Left lung (tissue), 10 donors: Measurements from ENCODE around the gene PTGIS. TPM values are rescaled to one million over a fixed set of nuclear protein-coding genes. Genes with fewer than 3 reads are reported as not detected.

Source experiments
- ATAC-seq: fragments of 200-7000 bp; cut with Tn5 transposase; one replicate; pipeline ENCODE4 v1.9.1; 2020; ENCODE audit warnings: moderate library complexity
- DNase-seq, 4 donors: peaks; one replicate each; pipeline ENCODE4 v3.0.0-alpha.2; 2013 to 2020
- H3K27ac ChIP-seq, 2 donors: fragments of 200-600 bp; sonication (generic) in 1 of 2; one replicate each; pipeline versions ENCODE4 v1.5.0 to v1.8.0; 2020 to 2021
- H3K27me3 ChIP-seq, 2 donors: fragments of 200-600 bp; sonication (generic) in 1 of 2; one replicate each; pipeline versions ENCODE4 v1.5.0 to v1.8.0; 2020 to 2021
- H3K36me3 ChIP-seq, 2 donors: fragments of 200-600 bp; sonication (generic) in 1 of 2; one replicate each; pipeline versions ENCODE4 v1.5.0 to v1.8.0; 2020 to 2021
- H3K4me1 ChIP-seq, 2 donors: fragments of 200-600 bp; one replicate each; pipeline ENCODE4 v1.8.0; 2021
- H3K4me3 ChIP-seq, 2 donors: fragments of 200-600 bp; sonication (generic) in 1 of 2; one replicate each; pipeline versions ENCODE4 v1.5.0 to v1.8.0; 2020 to 2021; ENCODE audit warnings: mild to moderate bottlenecking in 1 of 2
- H3K9me3 ChIP-seq, 2 donors: fragments of 200-600 bp; sonication (generic) in 1 of 2; one replicate each; pipeline versions ENCODE4 v1.5.0 to v1.8.0; 2020 to 2021
- CTCF ChIP-seq, 2 donors: fragments of 200-600 bp; sonication (generic) in 1 of 2; IDR thresholded peaks; one replicate each; pipeline versions ENCODE4 v1.5.0 to v1.8.0; 2021; ENCODE audit warnings: antibody characterized with exemption in 2 of 2
- intact Hi-C, 2 donors: fragments of 100-400 bp; cut with DNase I; formaldehyde crosslinking; loops; one replicate each; pipeline versions ENCODE4 v1.11.2 to v1.14.2; 2022
- polyA plus RNA-seq, 6 donors: library from polyadenylated mRNA; unstranded; fragments of 120-200 nt; gene quantifications; one replicate each; pipeline ENCODE4 v1.2.1, GENCODE V29; 2013; ENCODE audit not compliant: insufficient read length in 6 of 6
- total RNA-seq, 2 donors: library from RNA; stranded (reverse); fragmentation: NEBNext Ultra II Directional; extraction: Animal tissue kit (Norgen Biotek cat#: 25700); gene quantifications; one replicate each; pipeline ENCODE4 v1.2.1, GENCODE V29; 2021
- donor health status: DM: no; HTN: yes; CAD: no.
- donor health status: DM: no; HTN: no; CAD: no.

PTGIS gene
- total and polyA plus RNA-seq, 8 donors, result 6.2 to 46.0 (median 7.0) TPM

DNA sequence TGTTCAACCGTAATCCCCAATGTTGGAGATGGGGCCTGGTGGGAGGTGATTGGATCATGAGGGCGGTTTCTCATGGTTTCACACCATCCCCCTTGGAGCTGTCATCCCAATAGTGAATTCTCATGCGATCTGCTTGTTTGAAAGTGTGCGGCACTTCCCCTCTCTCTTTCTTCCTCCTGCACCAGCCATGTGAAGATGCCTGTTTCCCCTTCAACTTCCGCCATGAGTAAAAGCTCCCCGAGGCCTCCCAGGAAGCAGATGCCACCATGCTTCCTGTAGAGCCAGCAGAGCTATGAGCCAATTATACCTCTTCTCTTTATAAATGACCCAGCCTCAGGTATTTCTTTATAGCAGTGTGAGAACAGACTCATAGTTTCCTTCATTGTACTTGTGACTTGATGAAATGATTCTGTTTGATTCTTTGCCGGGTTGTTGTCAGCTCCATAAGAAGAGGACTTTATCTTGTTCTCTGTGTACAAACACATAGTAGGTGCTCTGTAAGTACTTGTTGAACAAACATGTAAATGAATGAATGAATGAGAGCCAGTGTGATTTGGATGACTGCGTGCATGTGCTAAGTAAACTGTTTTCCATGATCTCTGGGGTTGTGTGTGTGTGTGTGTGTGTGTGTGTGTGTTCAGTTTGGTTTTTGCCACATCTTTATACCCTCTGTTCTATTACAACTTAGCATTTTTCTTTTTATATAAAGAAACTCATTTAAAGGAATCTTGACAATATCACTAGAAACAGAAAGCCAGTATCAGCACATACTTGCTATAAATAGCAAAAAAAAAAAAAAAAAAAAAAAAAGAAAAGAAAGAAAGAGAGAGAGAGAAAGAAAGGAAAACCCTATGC is 22.5 kb upstream of the PTGIS start:
- H3K27me3 ChIP-seq, result no peaks in the 10 kb centered on the region
- no peak for TF ChIP-seq CTCF (IDR thresholded peaks at IDR 0.05)
- H3K4me1 ChIP-seq, result peaks cover 4 to 28% of the 10 kb centered on the region in 2 donors
- H3K4me3 ChIP-seq, result no peak overlapping the region
- no peak for DNase-seq
- H3K27ac ChIP-seq, result no peak overlapping the region
- no peaks in the 10 kb centered on the region for H3K9me3 ChIP-seq
- ATAC-seq, result no peak
- H3K36me3 ChIP-seq, result no peaks in the 10 kb centered on the region
- intact Hi-C loops, result no loop called here

GRCh38 chr20:49589747-49590146 is 21.8 kb upstream of the PTGIS start:
- Histone ChIP-seq H3K27me3 (no peaks in the 10 kb centered on the region), H3K4me1 (peaks cover 4 to 28% of the 10 kb centered on the region in 2 donors), H3K36me3 (no peaks in the 10 kb centered on the region), H3K4me3 (no peak overlapping the region), H3K27ac (no peak overlapping the region), H3K9me3 (no peaks in the 10 kb centered on the region)
- DNase-seq, result no peak
- TF ChIP-seq CTCF (IDR thresholded peaks at IDR 0.05), result no peak
- ATAC-seq, result no peak
- intact Hi-C loops, result no loop called here

DNA sequence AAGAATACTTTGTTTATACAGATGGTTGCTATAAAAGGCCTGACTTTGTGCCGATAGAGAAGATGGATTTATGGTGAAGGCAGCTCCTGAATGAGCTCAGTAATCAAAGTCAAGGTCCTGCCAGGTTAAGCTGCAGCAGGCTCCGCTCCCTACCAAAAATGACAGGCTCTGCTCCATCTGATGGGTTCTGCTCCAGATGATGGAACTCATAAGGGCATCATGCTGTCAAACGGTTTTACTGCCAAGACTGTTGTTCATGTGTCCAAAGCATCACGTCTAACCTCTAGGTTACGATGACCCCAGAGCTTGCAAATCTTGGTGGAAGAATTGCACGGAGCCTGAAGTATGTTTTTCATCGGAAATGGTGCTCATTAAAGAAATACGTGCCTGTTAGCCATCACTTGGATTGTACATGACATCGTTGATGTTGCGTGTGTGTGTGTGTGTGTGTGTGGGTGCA is 19.2 kb upstream of the PTGIS start:
- Histone ChIP-seq H3K27me3 (no peaks in the 10 kb centered on the region), H3K4me3 (no peak overlapping the region), H3K36me3 (no peaks in the 10 kb centered on the region), H3K27ac (no peak overlapping the region), H3K4me1 (peaks cover 4 to 35% of the 10 kb centered on the region in 2 donors), H3K9me3 (peaks cover 0 to 5% of the 10 kb centered on the region in 2 donors)
- intact Hi-C loops, result no loop called here
- DNase-seq (no peak), ATAC-seq (no peak)
- no peak for TF ChIP-seq CTCF (IDR thresholded peaks at IDR 0.05)

DNA sequence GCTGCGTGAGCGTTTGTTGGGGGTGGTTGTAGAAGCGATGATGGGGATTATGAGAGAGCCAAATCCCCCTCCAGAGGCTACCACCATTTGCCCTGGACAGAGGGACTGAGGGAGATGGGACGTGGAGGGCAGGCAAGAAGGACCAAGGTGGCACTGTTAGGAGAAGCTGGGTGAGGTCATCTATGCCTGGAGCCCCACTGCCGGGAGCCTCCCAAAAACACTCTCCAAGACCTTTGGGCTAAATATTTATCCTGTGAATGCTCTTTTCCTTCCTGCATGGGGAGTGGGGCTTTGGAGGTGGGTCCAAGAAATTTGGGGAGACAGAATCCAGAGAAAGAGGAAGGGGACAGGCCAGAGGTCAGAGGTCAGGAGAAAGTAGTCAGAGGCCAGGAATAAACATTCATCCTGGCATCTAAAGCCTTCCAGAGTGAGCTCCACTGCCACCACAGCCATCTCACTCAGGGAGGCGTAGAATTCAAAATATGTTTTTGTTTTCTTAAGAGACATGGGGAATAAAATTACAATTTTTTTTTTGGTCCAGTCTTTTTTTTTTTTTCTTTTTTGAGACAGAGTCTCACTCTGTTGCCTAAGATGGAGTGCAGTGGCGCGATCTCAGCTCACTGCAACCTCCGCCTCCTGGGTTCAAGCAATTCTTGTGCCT is 17.8 kb upstream of the PTGIS start:
- intact Hi-C loops, result no loop called here
- Histone ChIP-seq H3K4me1 (peaks cover 0 to 28% of the 10 kb centered on the region in 2 donors), H3K27ac (no peak overlapping the region), H3K4me3 (no peak overlapping the region), H3K9me3 (peaks cover 0 to 5% of the 10 kb centered on the region in 2 donors), H3K27me3 (no peaks in the 10 kb centered on the region), H3K36me3 (no peaks in the 10 kb centered on the region)
- no peak for ATAC-seq
- TF ChIP-seq CTCF (IDR thresholded peaks at IDR 0.05), result no peak
- no peak for DNase-seq
